ENCODE results near the gene CEP85. TPM values are rescaled to one million over a fixed set of nuclear protein-coding genes. Genes with fewer than 3 reads are reported as not detected.
A peak's percentile ranks its signal among the peaks of the same experiment; 100 is the strongest.
"Not testable (repeated sequence)": the region's sequence is repeated elsewhere in the genome, so short reads cannot be mapped to it uniquely, and the experiment has no call there.

Gene CEP85
- total RNA-seq, 2 experiments from 2014 or later = 35.5 to 37.7 TPM

- POLR2A ChIA-PET = interaction anchor here (0.8 to 19.9 kb wide), 19 partner anchors 11 to 545 kb away, joined by 3 to 1302 read pairs (median 7); partner anchors contain the start of genes CD52, DHDDS, HMGN2 and SH3BGRL3
These were observed 54.4 kb downstream of the CEP85 start for GRCh38 chr1:26288311-26288941.

DNA sequence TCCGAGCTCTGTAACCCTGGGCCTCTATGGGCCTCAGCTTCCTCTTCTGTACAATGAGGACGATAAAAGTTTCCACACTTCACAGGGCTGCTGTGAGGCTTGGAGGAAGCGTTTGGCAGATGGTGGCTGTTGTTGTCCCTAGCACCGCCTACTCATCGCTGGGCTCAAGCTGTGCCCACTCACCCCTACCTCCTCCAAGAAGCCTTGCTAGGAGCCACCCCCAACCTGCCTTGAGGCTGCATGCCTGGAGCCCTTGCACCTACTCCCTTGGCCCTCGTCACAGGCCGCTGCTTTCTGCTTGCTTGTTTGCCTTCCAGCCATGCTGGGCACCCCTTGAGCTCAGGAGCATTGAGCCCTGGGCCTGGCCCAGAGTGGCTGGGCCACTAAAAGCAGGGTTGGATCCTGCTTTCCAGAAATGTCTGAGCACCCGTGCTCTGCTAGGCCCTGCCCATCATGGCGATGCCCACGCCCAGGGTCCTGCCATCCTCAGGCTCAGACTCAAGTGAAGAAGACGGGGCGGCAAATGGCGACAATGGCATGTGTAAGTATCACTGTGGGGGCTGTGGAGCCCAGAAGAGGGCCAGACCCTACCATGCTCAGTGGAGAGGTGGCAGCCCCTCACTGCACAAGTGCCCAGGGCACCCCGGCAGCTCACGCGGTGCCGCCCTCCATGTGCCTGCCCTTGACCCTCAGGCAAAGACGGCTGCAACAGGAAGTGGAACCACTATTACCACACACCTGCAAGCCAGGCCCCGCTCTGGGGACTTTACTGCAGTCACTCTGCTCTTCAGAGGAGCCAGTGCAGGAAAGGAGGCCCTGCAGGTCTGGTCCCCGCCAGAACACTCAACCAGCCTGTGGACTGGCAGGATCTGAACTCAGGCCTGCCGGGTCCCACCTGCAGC lies 55.4 kb downstream of the CEP85 start:
- Mint-ChIP-seq H3K27me3 (no peaks in the 10 kb centered on the region), H3K36me3 (ENCODE audit: low read depth) (peaks cover 14% of the 10 kb centered on the region), H3K4me1 (peaks cover 76% of the 10 kb centered on the region), H3K4me3 (peak overlapping the region; percentile 28), H3K9me3 (no peaks in the 10 kb centered on the region), H3K27ac (peak overlapping the region; percentile 98)
- peak; percentile 66 for DNase-seq
- CTCF ChIA-PET = interaction anchor here (0.6 to 17.9 kb wide), 19 partner anchors 10 to 183 kb away, joined by 3 to 883 read pairs (median 7); partner anchors contain the start of genes CD52, CEP85, HMGN2 and SH3BGRL3
- POLR2A ChIA-PET = interaction anchor here (0.8 to 19.9 kb wide), 15 partner anchors 12 to 408 kb away, joined by 3 to 1302 read pairs (median 13); partner anchors contain the start of genes CD52, HMGN2, SH3BGRL3 and UBXN11

More at GRCh38 chr1:26288311-26288941, 54.4 kb downstream of the CEP85 start:
- peak; percentile 82 for DNase-seq
- CTCF ChIA-PET = interaction anchor here (0.6 to 17.9 kb wide), 20 partner anchors 9 to 183 kb away, joined by 3 to 883 read pairs (median 7); partner anchors contain the start of genes CD52, CEP85, HMGN2 and SH3BGRL3
- peak overlapping the region; percentile 98 for H3K27ac Mint-ChIP-seq
- H3K9me3 Mint-ChIP-seq = no peaks in the 10 kb centered on the region
- H3K4me3 Mint-ChIP-seq = peak overlapping the region; percentile 54
- H3K36me3 Mint-ChIP-seq (ENCODE audit: low read depth) = peaks cover 24% of the 10 kb centered on the region
- no peaks in the 10 kb centered on the region for H3K27me3 Mint-ChIP-seq
- peaks cover 86% of the 10 kb centered on the region for H3K4me1 Mint-ChIP-seq

- peaks cover 7% of the 10 kb centered on the region for H3K36me3 Mint-ChIP-seq (ENCODE audit: low read depth)
- H3K27me3 Mint-ChIP-seq = no peaks in the 10 kb centered on the region
- H3K4me1 Mint-ChIP-seq = peaks cover 67% of the 10 kb centered on the region
- DNase-seq = peak; percentile 46
- no peak overlapping the region for H3K4me3 Mint-ChIP-seq
- ChIA-PET CTCF (interaction anchor here (0.9 to 17.9 kb wide), 6 partner anchors 11 to 126 kb away, joined by 3 to 883 read pairs (median 39); partner anchors contain the start of genes CD52, SH3BGRL3 and UBXN11), POLR2A (interaction anchor here (2.0 to 19.9 kb wide), 5 partner anchors 12 to 165 kb away, joined by 8 to 1302 read pairs (median 32); partner anchors contain the start of genes CD52, SH3BGRL3 and UBXN11)
- no peaks in the 10 kb centered on the region for H3K9me3 Mint-ChIP-seq
- H3K27ac Mint-ChIP-seq = peak overlapping the region; percentile 98
These were observed 56.3 kb downstream of the CEP85 start for GRCh38 chr1:26290122-26290881.

DNA sequence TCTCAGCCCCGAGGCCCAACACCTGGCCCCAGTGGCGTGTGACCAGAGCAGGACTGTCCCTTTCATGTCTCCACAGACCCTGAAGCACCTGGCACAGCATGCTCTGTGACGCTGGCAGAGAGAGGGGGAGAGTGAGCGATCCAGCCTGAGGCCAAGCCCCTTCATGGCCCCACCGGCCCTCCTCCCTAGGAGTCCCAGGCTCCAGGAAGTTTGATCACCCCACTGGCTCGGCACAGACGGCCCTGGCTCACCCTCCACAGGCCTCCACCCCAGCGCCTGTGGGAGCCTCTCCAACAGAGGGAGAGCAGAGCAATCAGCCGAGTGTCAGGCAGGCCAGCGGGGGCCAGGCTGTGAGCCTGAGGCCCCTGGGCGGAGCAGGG lies 56.9 kb downstream of the CEP85 start:
- Mint-ChIP-seq H3K27me3 (no peaks in the 10 kb centered on the region), H3K36me3 (ENCODE audit: low read depth) (peaks cover 5% of the 10 kb centered on the region), H3K4me1 (peaks cover 61% of the 10 kb centered on the region), H3K9me3 (no peaks in the 10 kb centered on the region), H3K4me3 (no peak overlapping the region), H3K27ac (peak overlapping the region; percentile 98)
- ChIA-PET POLR2A (interaction anchor here (2.0 to 19.9 kb wide), 4 partner anchors 13 to 166 kb away, joined by 8 to 1302 read pairs (median 84); partner anchors contain the start of genes CD52, SH3BGRL3 and UBXN11), CTCF (interaction anchor here (0.9 to 17.9 kb wide), 3 partner anchors 11 to 24 kb away, joined by 3 to 883 read pairs (median 83); partner anchors contain the start of genes CD52, SH3BGRL3 and UBXN11)
- no peak for DNase-seq

DNA sequence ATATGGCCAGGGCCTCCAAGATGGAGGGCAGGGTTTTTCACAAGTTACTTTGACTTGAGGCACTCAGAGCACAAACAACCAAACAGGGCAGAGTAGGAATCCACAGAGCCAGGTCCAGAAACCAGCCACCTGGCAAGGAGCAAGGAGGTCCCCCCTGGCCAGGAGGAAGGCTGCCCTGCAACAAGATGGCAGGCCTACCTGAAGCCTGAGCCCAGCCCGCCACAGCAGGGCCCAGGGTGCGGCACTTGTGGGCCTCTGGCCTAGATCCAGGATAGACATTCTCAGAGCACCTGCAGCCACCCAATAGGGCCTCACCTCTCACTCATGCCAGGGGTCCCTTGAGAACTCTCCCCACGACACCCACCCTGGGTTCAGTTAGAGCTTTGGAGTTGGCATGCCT lies 57.4 kb downstream of the CEP85 start:
- ChIA-PET POLR2A (interaction anchor here (19.9 kb wide), 1 partner anchor 19 kb away, joined by 1302 read pairs; the partner anchor contains the start of genes CD52 and UBXN11), CTCF (interaction anchor here (0.5 to 1.5 kb wide), 2 partner anchors 29 to 144 kb away, joined by 3 to 4 read pairs; no protein-coding TSS in a partner anchor)
- no peak overlapping the region for H3K4me3 Mint-ChIP-seq
- no peak for DNase-seq
- H3K27me3 Mint-ChIP-seq = no peaks in the 10 kb centered on the region
- peak overlapping the region; percentile 98 for H3K27ac Mint-ChIP-seq
- no peaks in the 10 kb centered on the region for H3K9me3 Mint-ChIP-seq
- H3K4me1 Mint-ChIP-seq = peaks cover 55% of the 10 kb centered on the region
- H3K36me3 Mint-ChIP-seq (ENCODE audit: low read depth) = peaks cover 5% of the 10 kb centered on the region

GRCh38 chr1:26291939-26292338 lies 57.9 kb downstream of the CEP85 start:
- DNase-seq = no peak
- Mint-ChIP-seq H3K4me3 (no peak overlapping the region), H3K4me1 (peaks cover 50% of the 10 kb centered on the region), H3K36me3 (ENCODE audit: low read depth) (peaks cover 5% of the 10 kb centered on the region), H3K27me3 (no peaks in the 10 kb centered on the region), H3K27ac (peak overlapping the region; percentile 98), H3K9me3 (no peaks in the 10 kb centered on the region)
- ChIA-PET POLR2A (interaction anchor here (19.9 kb wide), 1 partner anchor 18 kb away, joined by 1302 read pairs; the partner anchor contains the start of genes CD52 and UBXN11), CTCF (interaction anchor here (1.4 to 1.5 kb wide), 2 partner anchors 16 to 28 kb away, joined by 4 to 6 read pairs; no protein-coding TSS in a partner anchor)

DNA sequence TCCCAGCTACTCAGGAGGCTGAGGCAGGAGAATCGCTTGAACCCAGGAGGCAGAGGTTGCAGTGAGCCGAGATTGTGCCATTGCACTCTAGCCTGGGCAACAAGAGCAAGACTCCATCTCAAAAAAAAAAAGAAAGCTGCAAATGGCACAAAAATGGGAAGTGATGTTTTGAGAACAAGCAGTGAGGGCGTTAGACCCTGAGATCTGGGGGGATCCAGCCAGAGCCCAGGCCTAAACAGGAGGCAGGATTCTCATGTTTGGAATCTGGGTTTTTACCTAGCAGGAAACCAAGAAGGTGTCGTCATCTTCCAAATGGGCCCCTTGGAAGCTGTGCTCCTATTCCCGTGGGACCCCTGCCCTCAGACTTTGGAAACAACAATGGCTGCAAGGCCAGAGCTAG lies 58.7 kb downstream of the CEP85 start:
- H3K36me3 Mint-ChIP-seq (ENCODE audit: low read depth); DNase-seq; H3K4me3 Mint-ChIP-seq; H3K27ac Mint-ChIP-seq; H3K27me3 Mint-ChIP-seq; H3K9me3 Mint-ChIP-seq: not testable (repeated sequence)
- peaks cover 42% of the 10 kb centered on the region for H3K4me1 Mint-ChIP-seq
- ChIA-PET POLR2A (interaction anchor here (19.9 kb wide), 1 partner anchor 17 kb away, joined by 1302 read pairs; the partner anchor contains the start of genes CD52 and UBXN11), CTCF (interaction anchor here (1.4 to 1.5 kb wide), 2 partner anchors 15 to 28 kb away, joined by 4 to 6 read pairs; no protein-coding TSS in a partner anchor)

DNA sequence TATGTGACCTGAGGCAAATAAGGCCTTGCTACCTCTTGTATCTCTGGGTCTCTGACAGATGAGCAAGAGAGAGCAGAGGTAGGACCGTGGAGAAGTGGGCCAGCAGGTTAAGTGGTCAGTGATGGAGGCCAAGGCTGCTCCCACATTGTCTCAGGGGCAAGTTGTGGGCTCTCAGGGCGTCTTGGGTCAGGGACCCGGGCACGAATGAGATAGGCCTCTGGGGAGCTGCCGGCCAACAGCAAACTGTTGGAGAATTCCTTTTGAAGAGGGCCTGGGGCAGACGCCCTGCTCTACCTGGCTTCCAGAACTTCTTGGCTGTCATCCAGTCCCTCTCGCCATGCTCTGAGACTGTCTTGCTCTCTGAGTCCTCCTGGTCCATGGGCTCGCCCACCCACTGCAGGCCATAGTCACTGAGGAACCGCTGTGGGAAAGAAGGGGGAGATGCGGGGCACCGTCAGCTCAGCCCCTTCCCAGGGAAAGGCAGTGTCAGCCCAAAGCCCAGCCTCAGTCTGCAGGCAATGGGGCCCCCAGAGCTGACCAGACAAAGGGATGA lies 60.0 kb downstream of the CEP85 start:
- Mint-ChIP-seq H3K36me3 (ENCODE audit: low read depth) (peaks cover 5% of the 10 kb centered on the region), H3K27me3 (no peaks in the 10 kb centered on the region), H3K4me1 (peaks cover 31% of the 10 kb centered on the region), H3K9me3 (no peaks in the 10 kb centered on the region), H3K27ac (no peak overlapping the region), H3K4me3 (no peak overlapping the region)
- DNase-seq = no peak
- ChIA-PET POLR2A (interaction anchor here (1.2 to 1.3 kb wide), 3 partner anchors 13 to 21 kb away, joined by 3 to 5 read pairs (median 3); partner anchors contain the start of gene UBXN11), CTCF (no interaction called here)

DNA sequence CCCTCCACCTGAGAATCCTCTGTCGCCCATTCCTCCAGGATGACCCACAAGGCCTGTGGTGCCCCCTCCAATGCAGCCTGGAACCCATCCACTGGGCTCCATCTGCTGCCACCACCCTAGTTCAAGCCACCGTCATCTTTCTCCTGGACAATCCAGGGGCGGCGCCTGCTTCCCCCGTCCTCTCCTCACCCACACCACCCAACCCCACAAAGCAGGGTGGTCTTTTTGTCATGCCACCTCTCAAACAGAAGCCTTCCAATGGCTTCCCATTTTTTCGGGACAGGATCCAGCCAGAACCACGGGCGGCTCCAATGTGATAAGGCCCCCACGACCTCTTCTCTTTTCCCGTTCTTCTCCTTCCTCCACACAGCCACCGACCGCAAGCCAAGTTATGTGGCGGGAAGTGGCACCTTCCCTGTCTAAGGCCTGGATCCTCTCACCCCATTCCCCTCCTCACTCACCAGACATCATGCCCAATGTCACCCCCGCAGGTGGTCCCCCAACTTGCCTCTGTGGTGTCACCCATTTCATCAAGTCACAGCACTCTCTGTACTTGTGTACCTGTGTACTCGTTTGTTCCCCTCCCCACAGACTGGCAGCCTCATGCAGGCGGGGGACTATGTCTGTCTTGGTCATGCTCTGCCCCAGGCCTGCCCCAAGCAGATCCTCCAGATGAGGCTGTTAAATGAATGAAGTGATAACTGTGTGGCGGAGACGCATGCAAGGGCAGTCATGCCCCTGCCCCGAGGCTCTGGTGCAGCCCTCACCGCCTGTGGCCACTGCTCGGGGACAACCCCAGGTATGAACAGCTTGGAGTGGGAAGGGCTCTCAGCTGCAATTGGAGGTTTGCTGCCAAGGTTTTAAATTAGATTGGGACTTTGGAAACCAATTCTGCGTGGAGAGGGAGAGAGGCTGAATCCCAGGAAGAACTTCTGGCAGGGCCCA lies 61.5 kb downstream of the CEP85 start:
- ChIA-PET POLR2A (interaction anchor here (1.3 to 28.5 kb wide), 2 partner anchors 11 to 12 kb away, joined by 5 to 1302 read pairs; partner anchors contain the start of genes SH3BGRL3 and UBXN11), CTCF (no interaction called here)
- no peak for DNase-seq
- Mint-ChIP-seq H3K4me3 (no peak overlapping the region), H3K4me1 (peaks cover 22% of the 10 kb centered on the region), H3K27ac (no peak overlapping the region), H3K27me3 (no peaks in the 10 kb centered on the region), H3K9me3 (no peaks in the 10 kb centered on the region), H3K36me3 (ENCODE audit: low read depth) (peaks cover 5% of the 10 kb centered on the region)

DNA sequence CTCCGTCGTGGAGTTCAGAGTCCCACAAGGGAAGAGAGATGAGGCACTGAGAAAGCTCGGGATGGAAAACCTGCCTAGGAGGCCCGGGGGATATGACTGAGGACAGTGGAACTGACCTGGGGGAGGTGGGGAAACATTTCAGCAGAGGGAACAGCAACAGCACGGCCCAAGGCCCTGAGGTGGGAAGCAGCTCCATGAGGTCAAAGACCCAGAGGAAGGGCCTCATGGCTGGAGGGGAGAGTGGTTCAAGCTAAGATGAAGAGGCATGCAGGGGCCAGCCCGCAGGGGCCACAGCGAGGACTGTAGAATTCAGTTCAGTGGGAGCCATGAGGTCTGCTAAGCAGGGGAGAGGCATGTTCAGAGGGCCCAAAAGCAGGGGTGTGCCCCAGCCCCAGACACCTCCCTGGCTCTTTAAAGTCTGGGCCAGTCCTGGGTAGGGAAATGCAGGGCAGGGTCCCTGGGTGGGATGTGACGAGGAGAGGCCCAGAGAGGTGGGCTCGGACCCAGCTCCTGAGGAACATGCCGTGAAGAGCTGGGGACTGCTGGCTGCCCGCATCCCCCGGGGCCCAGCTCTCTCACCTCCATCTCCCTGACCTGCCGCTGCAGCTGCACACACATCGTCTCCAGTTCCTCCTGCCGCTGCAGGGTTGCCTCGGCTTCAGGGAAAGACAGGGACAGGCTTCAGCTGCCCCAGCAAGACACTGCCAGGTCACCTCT lies 62.5 kb downstream of the CEP85 start:
- no peak for DNase-seq
- peaks cover 5% of the 10 kb centered on the region for H3K36me3 Mint-ChIP-seq (ENCODE audit: low read depth)
- no peaks in the 10 kb centered on the region for H3K27me3 Mint-ChIP-seq
- CTCF ChIA-PET = interaction anchor here (1.0 to 1.3 kb wide), 2 partner anchors 12 to 23 kb away, joined by 3 to 4 read pairs; no protein-coding TSS in a partner anchor
- H3K27ac Mint-ChIP-seq = no peak overlapping the region
- POLR2A ChIA-PET = interaction anchor here (1.3 to 28.5 kb wide), 4 partner anchors 10 to 21 kb away, joined by 3 to 1302 read pairs (median 6); partner anchors contain the start of genes CD52, SH3BGRL3 and UBXN11
- H3K4me3 Mint-ChIP-seq = no peak overlapping the region
- H3K4me1 Mint-ChIP-seq = peaks cover 19% of the 10 kb centered on the region
- H3K9me3 Mint-ChIP-seq = no peaks in the 10 kb centered on the region
